HG02571 (cell line): ENCODE measurements around the gene NCOA1.
"Not testable (repeated sequence)": the region's sequence is repeated elsewhere in the genome, so short reads cannot be mapped to it uniquely, and the experiment has no call there.

Experiments used
- ATAC-seq: cut with Tn5 transposase; IDR thresholded peaks from one replicate; pipeline ENCODE4 v1.9.1; 2021; ENCODE audit warnings: mild to moderate bottlenecking, moderate library complexity; ENCODE audit not compliant: unreplicated experiment

Gene NCOA1

GRCh38 chr2:24571828-24572442 lies 80.9 kb downstream of the NCOA1 start:
- ATAC-seq: no peak

GRCh38 chr2:24576146-24576545 lies 85.1 kb downstream of the NCOA1 start:
- no peak for ATAC-seq

DNA sequence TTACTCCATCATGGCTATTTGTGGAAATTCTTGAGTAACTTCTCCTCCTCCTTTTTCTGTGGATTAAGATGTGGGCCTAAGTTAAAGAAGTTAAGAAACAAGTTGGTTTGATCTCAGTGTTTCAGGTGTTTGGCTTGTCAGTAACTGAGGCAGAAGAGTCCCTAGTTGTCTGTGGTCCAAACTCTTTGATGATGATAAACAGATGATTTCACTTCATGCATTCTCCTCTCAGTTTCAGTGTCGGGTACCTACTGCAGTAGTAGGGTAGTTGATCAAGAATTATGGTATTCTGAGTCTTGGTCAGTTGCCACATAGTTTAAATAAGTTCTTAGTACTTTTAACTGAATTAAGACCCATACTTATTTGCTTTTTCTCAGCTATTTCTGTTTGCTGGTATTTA lies 85.6 kb downstream of the NCOA1 start:
- ATAC-seq: no peak

- ATAC-seq: peak; percentile 72
These were observed 86.4 kb downstream of the NCOA1 start for GRCh38 chr2:24577481-24577880.

- ATAC-seq: no peak
These were observed 88.2 kb downstream of the NCOA1 start for GRCh38 chr2:24579053-24579803.

- no peak for ATAC-seq
These were observed 89.5 kb downstream of the NCOA1 start for GRCh38 chr2:24580561-24580960.

DNA sequence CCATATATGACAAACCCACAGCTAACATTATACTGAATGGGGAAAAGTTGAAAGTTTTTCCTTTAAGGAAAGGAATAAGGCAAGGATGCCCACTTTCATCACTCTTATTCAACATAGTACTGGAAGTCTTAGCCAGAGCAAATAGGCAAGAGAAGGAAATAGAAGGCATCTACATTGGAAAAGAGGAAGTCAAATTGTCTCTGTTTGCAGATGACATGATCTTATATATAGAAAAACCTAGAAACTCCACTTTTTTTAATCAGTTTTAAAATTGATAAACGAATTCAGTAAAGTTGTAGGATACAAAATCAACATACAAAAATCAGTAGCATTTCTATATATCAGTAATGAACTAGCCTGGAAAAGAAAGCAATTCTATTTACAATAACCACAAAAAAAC lies 90.9 kb downstream of the NCOA1 start:
- not testable (repeated sequence) for ATAC-seq

GRCh38 chr2:24586955-24587354 lies 95.9 kb downstream of the NCOA1 start:
- peak; percentile 73 for ATAC-seq

DNA sequence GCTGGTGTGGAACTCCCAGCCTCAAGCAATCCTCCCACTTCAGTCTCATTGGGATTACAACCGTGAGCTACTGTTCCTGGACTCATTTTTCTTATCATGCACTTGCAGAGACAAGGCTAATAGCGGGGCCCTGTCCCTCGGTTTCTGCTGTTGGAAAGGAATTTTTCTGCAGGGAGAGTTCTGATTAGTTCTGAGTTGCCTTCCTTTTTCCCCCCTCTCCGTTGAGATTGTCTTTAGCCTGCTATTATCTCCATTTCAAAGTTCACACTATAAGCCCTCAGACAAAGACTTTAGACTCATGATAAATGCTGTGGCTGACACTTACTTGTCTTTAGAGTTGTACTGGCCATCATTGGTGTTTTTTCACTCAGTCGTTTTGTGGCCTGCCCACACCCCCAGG lies 97.2 kb downstream of the NCOA1 start:
- no peak for ATAC-seq

- no peak for ATAC-seq
These were observed 101.5 kb downstream of the NCOA1 start for GRCh38 chr2:24592441-24593100.

- ATAC-seq: no peak
These were observed 103.2 kb downstream of the NCOA1 start for GRCh38 chr2:24594283-24594682.

DNA sequence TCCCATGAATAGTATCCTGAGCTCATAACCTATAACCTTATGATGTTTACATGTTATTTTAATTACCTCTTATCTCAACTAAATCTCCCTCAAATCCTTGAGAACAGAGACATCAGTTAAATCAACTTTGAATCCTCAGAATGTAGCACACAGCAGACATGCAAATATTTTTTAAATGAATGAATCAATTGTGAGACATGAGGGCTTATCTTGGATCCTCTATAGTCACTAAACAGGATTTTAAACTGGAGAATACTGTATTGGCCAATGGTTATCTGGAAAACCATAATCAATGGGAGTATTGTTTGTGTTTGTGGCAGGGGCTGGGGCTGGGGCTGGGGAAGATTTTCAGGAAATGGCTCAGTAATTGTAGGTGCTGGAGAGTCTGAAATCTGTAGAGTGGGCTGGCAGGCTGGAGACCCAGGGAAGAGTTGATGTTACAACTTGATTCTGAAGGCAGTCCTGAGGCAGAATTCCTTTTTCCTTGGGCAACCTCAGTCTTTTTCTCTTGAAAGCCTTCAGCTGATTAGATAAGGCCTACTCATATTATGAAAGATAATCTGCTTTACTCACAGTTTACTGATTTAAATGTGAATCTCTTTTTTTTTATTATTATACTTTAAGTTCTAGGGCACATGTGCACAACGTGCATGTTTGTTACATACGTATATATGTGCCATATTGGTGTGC lies 106.3 kb downstream of the NCOA1 start:
- no peak for ATAC-seq

GRCh38 chr2:24600140-24600539 lies 109.1 kb downstream of the NCOA1 start:
- not testable (repeated sequence) for ATAC-seq

- ATAC-seq: no peak
These were observed 120.6 kb downstream of the NCOA1 start for GRCh38 chr2:24611631-24612030.

GRCh38 chr2:24613154-24613814 lies 122.2 kb downstream of the NCOA1 start:
- no peak for ATAC-seq

GRCh38 chr2:24616616-24617015 lies 125.6 kb downstream of the NCOA1 start:
- ATAC-seq: no peak

GRCh38 chr2:24617424-24617823 lies 126.4 kb downstream of the NCOA1 start:
- ATAC-seq: no peak

DNA sequence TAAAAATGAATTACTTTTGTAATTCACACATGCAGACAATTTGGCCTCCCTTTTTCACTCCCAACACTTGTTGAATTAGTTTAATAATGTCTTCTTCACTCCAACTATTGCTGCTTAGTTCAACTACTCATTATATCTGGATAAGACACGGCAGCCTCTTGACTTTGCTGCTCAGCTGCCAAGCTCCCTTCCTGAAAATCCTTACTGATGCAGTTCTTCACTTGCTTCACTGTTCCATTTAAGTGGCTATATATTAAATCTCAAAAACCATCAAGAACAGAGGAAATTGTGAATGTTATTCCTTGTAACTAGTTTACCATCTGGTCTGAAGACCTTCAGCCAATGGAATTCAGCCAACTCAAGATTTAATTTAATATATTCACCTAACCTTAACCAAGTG lies 127.1 kb downstream of the NCOA1 start:
- no peak for ATAC-seq

DNA sequence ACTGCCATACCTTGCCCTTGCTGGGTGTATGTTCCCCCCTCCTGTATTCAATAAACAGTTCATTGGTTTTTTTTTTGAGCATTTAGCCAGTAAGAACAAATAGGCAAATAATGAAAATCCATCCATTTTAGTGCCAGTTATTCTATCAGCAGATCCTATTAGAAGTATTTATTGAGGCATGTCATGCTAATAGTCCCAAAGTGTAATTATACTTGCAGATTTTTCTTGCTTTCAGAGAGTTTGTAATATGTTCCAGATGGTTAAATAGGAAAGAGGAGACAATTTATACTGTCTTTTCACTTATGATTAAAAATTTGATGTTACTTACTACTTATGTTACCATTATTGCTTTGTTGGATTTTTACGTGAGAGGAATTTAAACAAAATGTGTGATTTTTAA lies 127.6 kb downstream of the NCOA1 start:
- no peak for ATAC-seq

GRCh38 chr2:24620936-24621335 lies 129.9 kb downstream of the NCOA1 start:
- no peak for ATAC-seq
